GM12878 (cell line): Measurements from ENCODE around the gene HIP1. TPM values are rescaled to one million over a fixed set of nuclear protein-coding genes. Genes with fewer than 3 reads are reported as not detected.
"Not testable (repeated sequence)": the region's sequence is repeated elsewhere in the genome, so short reads cannot be mapped to it uniquely, and the experiment has no call there.

Experiments used
- ATAC-seq: fragments of 200-7000 bp; cut with Tn5 transposase; 3 replicates; pipeline ENCODE4 v1.9.1; 2020; ENCODE audit warnings: mild to moderate bottlenecking, moderate library complexity
- BruUV-seq: library from RNA; stranded (reverse); fragments of 400-500 nt; replicated peaks from 2 replicates; lab custom pipeline; 2021; lab: Mats Ljungman, UMichigan
- CTCF ChIA-PET: fragments of 300-600 bp; sonication (Branson Sonifier 250); formaldehyde crosslinking; extraction: SDS; loops from one replicate; lab custom pipeline; 2021; ENCODE audit warnings: inconsistent platforms; lab: Yijun Ruan, JAX
- POLR2A ChIA-PET: fragments of 350-600 bp; formaldehyde crosslinking; extraction: SDS; loops from one replicate; lab custom pipeline; 2021; ENCODE audit warnings: inconsistent platforms; lab: Charles Lee
- RAD21 ChIA-PET: fragments of 300-600 bp; sonication (Branson Sonifier 250); formaldehyde crosslinking; loops from one replicate; lab custom pipeline; 2023; ENCODE audit warnings: antibody characterized with exemption; ENCODE audit not compliant: unreplicated experiment; lab: Charles Lee
- SMC1A ChIA-PET: fragments of 300-600 bp; sonication (Branson Sonifier 250); formaldehyde crosslinking; loops from one replicate; lab custom pipeline; 2023; ENCODE audit not compliant: unreplicated experiment, uncharacterized antibody; lab: Charles Lee
- DNase-seq: peaks from one replicate; pipeline ENCODE4 v3.0.0-alpha.2; 2011; ENCODE audit warnings: low read depth, low spot score
- FAIRE-seq: peaks from 3 replicates; lab custom pipeline; 2011; peaks lifted over from hg19 to GRCh38; lab: Jason Lieb, UNC
- H2AFZ ChIP-seq: 2 replicates; pipeline ENCODE4 v1.6.0; 2011; ENCODE audit warnings: low read depth, low read length, control low read depth; ENCODE audit not compliant: control insufficient read depth
- H3K27ac ChIP-seq: 2 replicates; pipeline ENCODE4 v1.5.1; 2011; ENCODE audit warnings: control low read depth; ENCODE audit not compliant: control insufficient read depth, insufficient read depth
- H3K27me3 ChIP-seq, 2 experiments: replicated peaks in 1 of 2; 2 replicates each; pipeline versions ENCODE4 v1.6.0 to v1.6.1; 2011; ENCODE audit warnings: low read length in 1 of 2; ENCODE audit not compliant: control insufficient read depth in 2 of 2, insufficient read depth in 2 of 2
- H3K36me3 ChIP-seq, 2 experiments: 2 replicates each; pipeline ENCODE4 v1.5.1; 2011; ENCODE audit warnings: low read length in 1 of 2; ENCODE audit not compliant: control insufficient read depth in 2 of 2, insufficient read depth in 2 of 2
- H3K4me1 ChIP-seq: 2 replicates; pipeline ENCODE4 v1.6.1; 2011; ENCODE audit warnings: mild to moderate bottlenecking, low read length, moderate library complexity, mixed read lengths; ENCODE audit not compliant: control insufficient read depth, insufficient read depth
- H3K4me2 ChIP-seq: 2 replicates; pipeline ENCODE4 v1.6.0; 2011; ENCODE audit warnings: control low read depth; ENCODE audit not compliant: control insufficient read depth, insufficient read depth
- H3K4me3 ChIP-seq: fragments of 200-600 bp; sonication (generic); 2 replicates; pipeline ENCODE4 v1.5.1; 2016
- H3K79me2 ChIP-seq: 2 replicates; pipeline ENCODE4 v1.6.0; 2011; ENCODE audit warnings: low read length; ENCODE audit not compliant: control insufficient read depth, insufficient read depth
- H3K9ac ChIP-seq: 2 replicates; pipeline ENCODE4 v1.8.0; 2011; ENCODE audit warnings: low read length, control low read depth, mixed read lengths; ENCODE audit not compliant: control insufficient read depth, insufficient read depth
- H3K9me3 ChIP-seq: replicated peaks from 3 replicates; pipeline ENCODE4 v1.5.1; 2011; ENCODE audit warnings: mild to moderate bottlenecking, low read length; ENCODE audit not compliant: control insufficient read depth, insufficient read depth
- H4K20me1 ChIP-seq: 2 replicates; pipeline ENCODE4 v1.6.0; 2011; ENCODE audit not compliant: control insufficient read depth, insufficient read depth
- EGR1 ChIP-seq, 2 experiments: IDR thresholded peaks; 1 replicate in 1 of 2; 2 replicates in 1 of 2; pipeline ENCODE4 v1.6.1; 2011 to 2012; ENCODE audit warnings: low read depth in 2 of 2, low read length in 2 of 2, borderline replicate concordance in 1 of 2, mild to moderate bottlenecking in 1 of 2, moderate library complexity in 1 of 2
- NBN ChIP-seq: fragments of 450-650 bp; IDR thresholded peaks from 2 replicates; pipeline ENCODE4 v1.6.1; 2016
- WGBS: methylation state at CpG from one replicate; pipeline ENCODE4 v1.1.6; 2016; ENCODE audit warnings: low lambda C conversion rate; ENCODE audit not compliant: insufficient replicate concordance, insufficient coverage; ENCODE audit errors: missing lambda C conversion rate; 5-methylcytosine and 5-hydroxymethylcytosine counted together
- in situ Hi-C: fragments of 300-500 bp; cut with MboI; formaldehyde crosslinking; loops from 9 replicates; pipeline ENCODE4 v1.14.3; 2018; ENCODE audit warnings: mixed read lengths
- intact Hi-C: fragments of 100-400 bp; cut with micrococcal nuclease; formaldehyde crosslinking; loops from one replicate; pipeline ENCODE4 v1.14.2; 2022; ENCODE audit not compliant: unreplicated experiment
- polyA plus RNA-seq, 11 experiments: library from polyadenylated mRNA; depleted of rRNA in 4 of 11; unstranded in 6 of 11; stranded (reverse) in 5 of 11; fragments of >200 nt; fragmentation: Nextera tagmentation in 4 of 11; fragmentation: Illumina TruSeq in 1 of 11; extraction: Ambion mirVana in 4 of 11; extraction: Trizol in 1 of 11; gene quantifications; 1 replicate in 1 of 11; 2 replicates in 10 of 11; pipeline versions ENCODE4 v1.2.1 to v1.2.3, GENCODE V29; 2011 to 2016; ENCODE audit warnings: inconsistent platforms in 2 of 11, missing spikeins in 2 of 11, low read depth in 1 of 11
- total RNA-seq, 4 experiments: library from RNA; depleted of rRNA in 3 of 4; stranded (reverse); fragments of >200 nt in 3 of 4; fragmentation: Illumina TruSeq in 1 of 4; extraction: Trizol in 1 of 4; gene quantifications; 2 replicates each; pipeline versions ENCODE4 v1.2.1 to v1.2.3, GENCODE V29; 2013 to 2021

Gene HIP1
- total and polyA plus RNA-seq, 10 of the 15 experiments (the other 5 are each of a cell fraction or from before 2014, with no cell fraction given), result 1.2 to 9.7 (median 3.2) TPM

DNA sequence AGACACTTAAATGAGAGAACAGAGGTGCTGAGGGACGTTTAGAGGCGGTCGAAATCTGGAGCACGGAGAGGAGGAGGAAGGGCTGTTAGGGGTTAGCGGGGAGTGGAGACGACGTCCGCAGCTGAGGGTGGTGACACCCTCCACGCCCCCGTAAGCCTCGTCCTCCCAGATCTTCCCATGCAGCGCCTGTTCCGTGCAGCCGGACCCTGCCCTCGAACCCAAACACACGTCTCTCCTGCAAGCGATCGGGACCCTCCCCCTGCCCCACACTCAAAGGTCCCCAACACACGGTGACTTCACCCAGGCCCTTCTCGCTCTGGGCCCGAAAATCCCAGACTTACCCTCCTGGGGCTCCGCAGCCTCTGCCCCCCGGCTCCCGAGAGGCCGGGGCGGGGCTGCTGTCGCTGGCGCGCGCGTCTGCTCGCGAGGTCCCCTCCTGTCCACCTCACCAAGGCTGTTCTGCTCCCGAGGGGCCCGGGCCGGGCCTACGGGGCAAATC lies 211.5 kb downstream of the HIP1 start:
- 1% methylated on average over 36 of the region's 37 CpGs for WGBS
- peak; percentile 35; the same call in 2 of the 3 replicates for ATAC-seq
- H4K20me1 ChIP-seq, BruUV-seq, H3K36me3 ChIP-seq, SMC1A ChIA-PET, FAIRE-seq, RAD21 ChIA-PET, H3K4me1 ChIP-seq, DNase-seq, in situ Hi-C loops, H3K9me3 ChIP-seq, H3K27me3 ChIP-seq, CTCF ChIA-PET, H2AFZ ChIP-seq: not testable (repeated sequence)
- H3K27ac ChIP-seq, result peak overlapping the region; percentile 77
- peak overlapping the region; percentile 96 for H3K4me3 ChIP-seq
- TF ChIP-seq NBN (0 out of 2 replicates have a peak, but pooled peaks have one; percentile 22), EGR1 (IDR thresholded peaks at IDR 0.05; ENCODE audit: borderline replicate concordance in 1 of 2, low read depth in 2 of 2, low read length in 2 of 2) (peak in 1 of 2 experiments; percentile 33; a peak in 1 of 3 replicates)
- peak overlapping the region; percentile 69 for H3K4me2 ChIP-seq
- intact Hi-C loops, result loop anchor here (10.0 kb wide), 2 partner anchors 62 to 68 kb away; no protein-coding TSS in a partner anchor
- peak overlapping the region; percentile 68 for H3K9ac ChIP-seq
- POLR2A ChIA-PET, result interaction anchor here (0.6 kb wide), 1 partner anchor 1337 kb away, joined by 5 read pairs; no protein-coding TSS in a partner anchor
- H3K79me2 ChIP-seq, result peaks cover 26% of the 10 kb centered on the region

DNA sequence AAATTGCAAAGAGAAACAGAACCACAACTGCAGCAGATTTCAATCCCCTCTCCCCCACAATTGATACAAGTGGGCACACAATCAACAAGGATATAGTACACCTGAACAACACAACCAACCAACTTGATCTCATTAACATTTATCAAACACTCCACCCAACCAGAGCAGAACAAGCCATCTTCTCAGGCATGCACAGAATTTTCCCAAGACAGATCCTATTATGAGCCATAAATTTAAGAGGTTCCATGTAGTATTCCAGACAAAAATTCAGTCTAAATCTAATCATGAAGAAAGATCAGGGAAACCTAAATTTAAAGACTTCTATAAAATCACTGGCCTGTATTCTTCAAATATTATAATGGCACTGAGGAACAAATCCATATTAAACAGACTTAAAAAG lies 217.0 kb downstream of the HIP1 start:
- H3K27ac ChIP-seq, H3K27me3 ChIP-seq, H3K4me3 ChIP-seq, in situ Hi-C loops, H3K9ac ChIP-seq, H4K20me1 ChIP-seq, H3K4me2 ChIP-seq, CTCF ChIA-PET, H3K4me1 ChIP-seq, H2AFZ ChIP-seq, H3K9me3 ChIP-seq, H3K36me3 ChIP-seq, ATAC-seq, SMC1A ChIA-PET, DNase-seq, RAD21 ChIA-PET, BruUV-seq, FAIRE-seq, POLR2A ChIA-PET: not testable (repeated sequence)
- peaks cover 15% of the 10 kb centered on the region for H3K79me2 ChIP-seq
- intact Hi-C loops, result loop anchor here (10.0 kb wide), 2 partner anchors 57 to 73 kb away; no protein-coding TSS in a partner anchor

DNA sequence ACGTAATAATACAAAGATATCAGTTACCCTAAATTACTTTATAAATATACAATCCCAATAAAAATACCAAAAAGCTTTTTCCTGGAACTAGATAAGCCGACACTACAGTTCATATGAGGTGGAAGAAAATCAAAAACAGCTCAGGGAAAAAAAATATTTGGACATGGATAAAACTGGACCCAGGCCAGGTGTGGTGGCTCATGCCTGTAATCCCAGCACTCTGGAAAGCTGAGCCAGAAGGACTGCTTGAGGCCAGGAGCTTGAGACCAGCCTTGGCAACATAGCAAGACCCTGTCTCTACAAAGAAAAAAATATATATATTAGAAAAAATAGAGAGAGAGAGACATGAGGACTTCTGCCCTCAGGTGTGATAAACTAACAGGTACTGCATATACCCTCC lies 219.9 kb downstream of the HIP1 start:
- intact Hi-C loops, CTCF ChIA-PET, POLR2A ChIA-PET, DNase-seq, H3K36me3 ChIP-seq, H2AFZ ChIP-seq, H3K9me3 ChIP-seq, SMC1A ChIA-PET, RAD21 ChIA-PET, H3K79me2 ChIP-seq, H3K4me3 ChIP-seq, H3K4me2 ChIP-seq, H4K20me1 ChIP-seq, in situ Hi-C loops, FAIRE-seq, H3K27me3 ChIP-seq, BruUV-seq, H3K27ac ChIP-seq, H3K4me1 ChIP-seq, H3K9ac ChIP-seq, ATAC-seq: not testable (repeated sequence)
- WGBS, result 100% methylated on average over 2 of the region's 2 CpGs

DNA sequence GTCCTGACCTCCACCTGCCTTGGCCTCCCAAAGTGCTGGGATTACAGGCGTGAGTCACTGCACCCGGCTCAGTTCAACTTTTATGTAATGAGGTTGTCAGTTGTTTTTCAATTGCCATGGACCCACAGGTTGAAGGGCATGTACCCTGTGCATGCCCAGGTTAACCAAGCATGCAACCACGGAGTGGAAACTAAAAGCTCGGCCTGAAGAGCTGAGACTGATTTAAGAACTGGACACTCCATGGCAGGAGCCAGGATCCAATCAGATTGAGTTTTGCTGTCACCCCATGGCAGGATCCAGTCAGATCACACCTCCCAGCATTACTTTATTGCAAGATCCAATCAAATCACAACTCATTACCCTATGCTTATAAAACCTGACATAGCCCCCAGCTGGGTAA lies 229.7 kb downstream of the HIP1 start:
- H3K79me2 ChIP-seq, H3K4me1 ChIP-seq, BruUV-seq, H3K4me2 ChIP-seq, DNase-seq, H3K27ac ChIP-seq, CTCF ChIA-PET, intact Hi-C loops, H3K9ac ChIP-seq, H3K36me3 ChIP-seq, H3K9me3 ChIP-seq, H3K4me3 ChIP-seq, H3K27me3 ChIP-seq, H4K20me1 ChIP-seq, SMC1A ChIA-PET, RAD21 ChIA-PET, in situ Hi-C loops, FAIRE-seq, H2AFZ ChIP-seq: not testable (repeated sequence)
- 0% methylated on average over 2 of the region's 4 CpGs for WGBS
- POLR2A ChIA-PET, result interaction anchor here (0.6 kb wide), 1 partner anchor 430 kb away, joined by 3 read pairs; no protein-coding TSS in a partner anchor
- peak; percentile 92 for ATAC-seq
